ENCODE results near the gene GPC1. TPM values are rescaled to one million over a fixed set of nuclear protein-coding genes. Genes with fewer than 3 reads are reported as not detected.
A peak's percentile ranks its signal among the peaks of the same experiment; 100 is the strongest.

The GPC1 gene
- total RNA-seq, 1 donor from 2014 or later = 4.5 TPM

DNA sequence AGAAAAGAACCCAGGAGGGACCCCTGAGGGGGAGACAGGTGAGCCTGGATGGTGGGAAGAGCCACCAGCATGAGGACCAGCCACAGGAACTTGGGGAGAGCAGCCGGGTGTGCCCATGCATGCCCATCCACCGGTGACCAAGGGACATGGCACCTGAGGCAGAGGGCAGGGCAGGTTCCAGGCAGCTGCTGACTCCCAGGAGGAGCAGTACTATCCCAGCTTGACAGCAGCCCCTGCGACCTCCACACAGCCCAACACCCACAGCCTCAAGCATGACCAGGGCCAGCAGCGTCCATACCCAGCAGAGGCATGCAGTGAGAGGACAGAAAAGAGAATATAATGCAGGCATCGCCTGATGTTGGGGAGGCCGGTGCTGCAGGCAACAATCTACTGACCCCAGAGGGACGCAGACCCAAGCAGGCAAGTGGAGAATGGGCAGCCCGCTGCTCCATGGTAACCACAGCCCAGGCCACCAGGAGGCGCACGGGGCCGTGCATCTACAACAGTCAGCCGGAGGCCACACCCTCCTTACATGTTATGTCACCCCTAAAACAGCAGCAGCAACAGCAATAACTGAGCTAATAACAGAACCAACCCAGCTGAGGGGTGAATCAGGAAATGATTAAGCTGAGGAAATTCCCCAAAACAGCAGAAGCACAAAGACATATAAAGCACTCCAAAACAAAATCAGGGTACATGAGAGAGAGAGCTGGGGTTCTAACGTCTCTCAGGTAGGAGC is 78.3 kb downstream of the GPC1 start:
- H3K9me3 Mint-ChIP-seq (ENCODE audit: unreplicated experiment) = no peaks in the 10 kb centered on the region
- H3K27me3 Mint-ChIP-seq (ENCODE audit: unreplicated experiment) = peaks cover 5% of the 10 kb centered on the region
- peak; percentile 89 for DNase-seq (ENCODE audit: low spot score)
- H3K4me1 Mint-ChIP-seq (ENCODE audit: unreplicated experiment) = peaks cover 4% of the 10 kb centered on the region
- TF ChIP-seq, protein P1, sequence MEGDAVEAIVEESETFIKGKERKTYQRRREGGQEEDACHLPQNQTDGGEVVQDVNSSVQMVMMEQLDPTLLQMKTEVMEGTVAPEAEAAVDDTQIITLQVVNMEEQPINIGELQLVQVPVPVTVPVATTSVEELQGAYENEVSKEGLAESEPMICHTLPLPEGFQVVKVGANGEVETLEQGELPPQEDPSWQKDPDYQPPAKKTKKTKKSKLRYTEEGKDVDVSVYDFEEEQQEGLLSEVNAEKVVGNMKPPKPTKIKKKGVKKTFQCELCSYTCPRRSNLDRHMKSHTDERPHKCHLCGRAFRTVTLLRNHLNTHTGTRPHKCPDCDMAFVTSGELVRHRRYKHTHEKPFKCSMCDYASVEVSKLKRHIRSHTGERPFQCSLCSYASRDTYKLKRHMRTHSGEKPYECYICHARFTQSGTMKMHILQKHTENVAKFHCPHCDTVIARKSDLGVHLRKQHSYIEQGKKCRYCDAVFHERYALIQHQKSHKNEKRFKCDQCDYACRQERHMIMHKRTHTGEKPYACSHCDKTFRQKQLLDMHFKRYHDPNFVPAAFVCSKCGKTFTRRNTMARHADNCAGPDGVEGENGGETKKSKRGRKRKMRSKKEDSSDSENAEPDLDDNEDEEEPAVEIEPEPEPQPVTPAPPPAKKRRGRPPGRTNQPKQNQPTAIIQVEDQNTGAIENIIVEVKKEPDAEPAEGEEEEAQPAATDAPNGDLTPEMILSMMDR (IDR thresholded peaks at IDR 0.05; ENCODE audit: unreplicated experiment) = peak; percentile 66
- H3K36me3 Mint-ChIP-seq (ENCODE audit: low read depth, unreplicated experiment) = no peaks in the 10 kb centered on the region
- no peak overlapping the region for H3K4me3 Mint-ChIP-seq (ENCODE audit: unreplicated experiment)
- H3K27ac Mint-ChIP-seq (ENCODE audit: unreplicated experiment) = no peak overlapping the region

DNA sequence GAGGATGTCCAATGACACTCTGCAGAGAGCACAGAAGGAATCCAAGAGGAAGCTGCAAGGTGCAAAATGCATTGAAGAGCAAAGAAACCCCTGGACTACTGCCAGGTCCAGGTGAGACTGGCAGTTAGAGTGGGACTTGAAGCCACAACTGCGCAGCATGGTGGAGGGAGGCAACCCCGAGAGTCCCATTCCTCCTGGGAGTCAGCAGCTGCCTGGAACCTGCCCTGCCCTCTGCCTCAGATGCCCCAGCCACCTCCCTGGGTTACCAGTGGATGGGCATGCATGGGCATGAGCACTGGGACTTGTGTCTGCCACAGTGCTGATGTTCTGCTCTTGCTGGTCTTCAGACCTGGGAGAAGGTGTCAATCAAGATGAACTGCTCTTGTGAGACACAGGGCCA is 79.2 kb downstream of the GPC1 start:
- H3K36me3 Mint-ChIP-seq (ENCODE audit: low read depth, unreplicated experiment) = no peaks in the 10 kb centered on the region
- DNase-seq (ENCODE audit: low spot score) = no peak
- peaks cover 4% of the 10 kb centered on the region for H3K4me1 Mint-ChIP-seq (ENCODE audit: unreplicated experiment)
- H3K9me3 Mint-ChIP-seq (ENCODE audit: unreplicated experiment) = no peaks in the 10 kb centered on the region
- no peak overlapping the region for H3K4me3 Mint-ChIP-seq (ENCODE audit: unreplicated experiment)
- H3K27ac Mint-ChIP-seq (ENCODE audit: unreplicated experiment) = no peak overlapping the region
- peaks cover 5% of the 10 kb centered on the region for H3K27me3 Mint-ChIP-seq (ENCODE audit: unreplicated experiment)
- TF ChIP-seq, protein P1 (IDR thresholded peaks at IDR 0.05; ENCODE audit: unreplicated experiment) = no peak

DNA sequence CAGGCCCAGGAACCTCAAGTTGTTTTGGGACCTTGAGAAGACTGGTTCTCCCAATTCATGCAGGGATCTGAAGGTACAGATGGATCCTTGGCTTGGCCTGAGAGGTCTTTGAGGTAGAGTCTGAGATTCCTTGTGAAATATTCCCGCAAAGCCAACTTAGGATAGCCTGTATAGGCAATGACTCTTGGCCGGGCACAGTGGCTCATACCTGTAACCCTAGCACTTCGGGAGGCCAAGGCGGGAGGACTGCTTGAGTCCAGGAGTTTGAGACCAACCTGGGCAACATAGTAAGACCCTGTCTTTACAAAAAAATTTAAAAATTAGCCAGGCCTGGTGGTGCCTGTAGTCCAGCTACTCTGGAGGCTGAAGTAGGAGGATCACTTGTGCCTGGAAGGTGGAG is 81.9 kb downstream of the GPC1 start:
- Mint-ChIP-seq H3K36me3 (ENCODE audit: low read depth, unreplicated experiment) (peaks cover 8% of the 10 kb centered on the region), H3K9me3 (ENCODE audit: unreplicated experiment) (peaks cover 4% of the 10 kb centered on the region), H3K27me3 (ENCODE audit: unreplicated experiment) (peaks cover 14% of the 10 kb centered on the region), H3K4me1 (ENCODE audit: unreplicated experiment) (peaks cover 7% of the 10 kb centered on the region), H3K4me3 (ENCODE audit: unreplicated experiment) (no peak overlapping the region), H3K27ac (ENCODE audit: unreplicated experiment) (no peak overlapping the region)
- DNase-seq (ENCODE audit: low spot score) = no peak
- TF ChIP-seq, protein P1 (IDR thresholded peaks at IDR 0.05; ENCODE audit: unreplicated experiment) = no peak

Small RNA genes within 50 kb of the gene (microRNA-seq; reads per million reads assigned to microRNA genes)
- 702 reads per million, percentile 92 among the genes with 10 or more reads in this experiment for gene MIR149 (ENCODE audit: unreplicated experiment)

Other genes starting within 250 kb of the GPC1 start
- 5.6 TPM for gene ANKMY1, start 122.3 kb downstream of the GPC1 start, total RNA-seq (ENCODE audit: unreplicated experiment)
- 1.5 TPM for gene DUSP28, start 124.7 kb downstream of the GPC1 start, total RNA-seq (ENCODE audit: unreplicated experiment)
- gene RNPEPL1, start 132.8 kb downstream of the GPC1 start, total RNA-seq (ENCODE audit: unreplicated experiment) = 29.2 TPM
- 47.8 TPM for gene CAPN10, start 151.1 kb downstream of the GPC1 start, total RNA-seq (ENCODE audit: unreplicated experiment)
- 0.77 TPM for gene GPR35, start 189.8 kb downstream of the GPC1 start, total RNA-seq (ENCODE audit: unreplicated experiment)
- gene AQP12B, start 247.2 kb downstream of the GPC1 start, total RNA-seq (ENCODE audit: unreplicated experiment) = not detected